ENCODE data around the gene ARL14.

Gene ARL14

DNA sequence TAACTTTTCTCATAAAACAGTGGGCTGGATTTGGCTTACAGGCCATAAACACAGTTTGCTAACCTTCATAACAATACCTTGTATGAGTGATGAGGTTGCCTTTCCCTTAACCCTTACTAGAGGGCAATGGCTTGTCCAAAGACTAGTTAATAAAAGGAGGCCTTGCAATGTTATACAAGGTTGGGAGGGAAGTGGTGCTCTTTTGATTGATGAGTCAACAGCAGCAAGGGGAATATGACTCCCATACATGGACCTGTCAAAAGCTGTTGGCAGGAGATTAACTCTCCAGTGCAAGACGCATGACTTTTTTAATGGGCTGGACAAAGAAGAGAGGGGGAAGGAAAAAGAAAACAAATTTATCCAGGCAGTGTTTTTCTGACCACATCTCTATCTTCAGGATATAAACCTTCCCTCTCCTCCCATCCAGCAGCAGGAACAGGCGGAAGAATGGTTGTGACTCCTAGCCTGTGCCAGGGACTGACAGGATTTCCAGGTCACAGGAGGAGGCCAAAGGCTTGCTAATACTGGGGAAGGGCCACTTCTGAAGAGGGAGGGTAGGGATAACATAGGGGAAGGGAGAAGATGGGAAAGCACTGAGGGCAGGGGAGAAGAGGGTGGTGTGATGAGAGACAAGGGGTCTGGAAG lies 35.2 kb upstream of the ARL14 start:
- Histone ChIP-seq H3K4me3 (ENCODE audit: insufficient read depth, low read length, poor library complexity, severe bottlenecking) (no peak overlapping the region), H3K79me2 (ENCODE audit: insufficient read depth, low read length) (no peaks in the 10 kb centered on the region), H3K36me3 (ENCODE audit: low read length) (no peaks in the 10 kb centered on the region), H3K9me3 (ENCODE audit: insufficient read depth, low read length) (no peaks in the 10 kb centered on the region), H2AFZ (ENCODE audit: low read depth, low read length, severe bottlenecking) (no peak overlapping the region), H3K9me2 (replicated peaks; ENCODE audit: insufficient read depth, low read length) (no peaks in the 10 kb centered on the region), H3K27me3 (ENCODE audit: low read length) (no peaks in the 10 kb centered on the region), H3K27ac (ENCODE audit: low read depth, low read length) (no peak overlapping the region), H3K9ac (ENCODE audit: low read length) (no peak overlapping the region), H3F3A (ENCODE audit: insufficient read depth) (no peaks in the 10 kb centered on the region), H4K20me1 (ENCODE audit: low read depth, low read length) (no peaks in the 10 kb centered on the region), H3K4me2 (ENCODE audit: low read depth, low read length, poor library complexity, severe bottlenecking) (no peak overlapping the region)
- TF ChIP-seq EZH2phosphoT487 (conservative IDR thresholded peaks at IDR 0.05; ENCODE audit: low read length), result no peak
- TF ChIP-seq CTCF (IDR thresholded peaks at IDR 0.05; ENCODE audit: insufficient read depth, low read length, poor library complexity, severe bottlenecking), result no peak

DNA sequence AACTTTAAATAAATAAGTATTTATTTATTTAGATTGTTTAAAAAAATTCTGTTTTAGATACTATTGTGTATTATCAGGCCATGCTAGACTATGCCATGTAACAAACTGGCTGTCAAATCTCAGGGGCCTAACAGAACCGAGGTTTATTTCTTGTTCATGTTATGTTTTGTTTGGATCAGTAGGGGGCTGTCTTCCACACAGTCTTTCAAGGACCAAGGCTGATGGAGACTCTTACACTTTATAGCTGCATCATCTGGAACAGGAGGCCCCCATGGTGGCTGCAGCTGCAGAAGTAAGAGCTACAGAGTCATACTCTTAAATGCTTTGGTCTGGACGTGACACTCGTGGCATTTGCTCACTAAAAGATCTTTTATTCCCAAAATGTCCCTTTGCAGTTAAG lies 33.0 kb upstream of the ARL14 start:
- H3K36me3 ChIP-seq (ENCODE audit: low read length), result no peaks in the 10 kb centered on the region
- no peaks in the 10 kb centered on the region for H3F3A ChIP-seq (ENCODE audit: insufficient read depth)
- no peak overlapping the region for H3K4me2 ChIP-seq (ENCODE audit: low read depth, low read length, poor library complexity, severe bottlenecking)
- no peaks in the 10 kb centered on the region for H3K27me3 ChIP-seq (ENCODE audit: low read length)
- TF ChIP-seq EZH2phosphoT487 (conservative IDR thresholded peaks at IDR 0.05; ENCODE audit: low read length), result no peak
- no peak for TF ChIP-seq CTCF (IDR thresholded peaks at IDR 0.05; ENCODE audit: insufficient read depth, low read length, poor library complexity, severe bottlenecking)
- no peaks in the 10 kb centered on the region for H3K9me2 ChIP-seq (replicated peaks; ENCODE audit: insufficient read depth, low read length)
- no peak overlapping the region for H3K4me3 ChIP-seq (ENCODE audit: insufficient read depth, low read length, poor library complexity, severe bottlenecking)
- H3K79me2 ChIP-seq (ENCODE audit: insufficient read depth, low read length), result no peaks in the 10 kb centered on the region
- no peak overlapping the region for H3K27ac ChIP-seq (ENCODE audit: low read depth, low read length)
- H3K9ac ChIP-seq (ENCODE audit: low read length), result no peak overlapping the region
- H4K20me1 ChIP-seq (ENCODE audit: low read depth, low read length), result no peaks in the 10 kb centered on the region
- no peaks in the 10 kb centered on the region for H3K9me3 ChIP-seq (ENCODE audit: insufficient read depth, low read length)
- H2AFZ ChIP-seq (ENCODE audit: low read depth, low read length, severe bottlenecking), result no peak overlapping the region

- Histone ChIP-seq H3K79me2 (ENCODE audit: insufficient read depth, low read length) (no peaks in the 10 kb centered on the region), H3K4me3 (ENCODE audit: insufficient read depth, low read length, poor library complexity, severe bottlenecking) (no peak overlapping the region), H4K20me1 (ENCODE audit: low read depth, low read length) (no peaks in the 10 kb centered on the region), H3K9me2 (replicated peaks; ENCODE audit: insufficient read depth, low read length) (no peaks in the 10 kb centered on the region), H3K4me2 (ENCODE audit: low read depth, low read length, poor library complexity, severe bottlenecking) (no peak overlapping the region), H3K9ac (ENCODE audit: low read length) (no peak overlapping the region), H3F3A (ENCODE audit: insufficient read depth) (no peaks in the 10 kb centered on the region), H3K27ac (ENCODE audit: low read depth, low read length) (no peak overlapping the region), H3K9me3 (ENCODE audit: insufficient read depth, low read length) (no peaks in the 10 kb centered on the region), H3K27me3 (ENCODE audit: low read length) (no peaks in the 10 kb centered on the region), H2AFZ (ENCODE audit: low read depth, low read length, severe bottlenecking) (no peak overlapping the region), H3K36me3 (ENCODE audit: low read length) (no peaks in the 10 kb centered on the region)
- TF ChIP-seq EZH2phosphoT487 (conservative IDR thresholded peaks at IDR 0.05; ENCODE audit: low read length) (no peak), CTCF (IDR thresholded peaks at IDR 0.05; ENCODE audit: insufficient read depth, low read length, poor library complexity, severe bottlenecking) (no peak)
Observed at GRCh38 chr3:160644491-160644890, 32.5 kb upstream of the ARL14 start.

Data from SU-DHL-6 (cell line).